ENCODE results near the gene RGL1.

RGL1 gene

DNA sequence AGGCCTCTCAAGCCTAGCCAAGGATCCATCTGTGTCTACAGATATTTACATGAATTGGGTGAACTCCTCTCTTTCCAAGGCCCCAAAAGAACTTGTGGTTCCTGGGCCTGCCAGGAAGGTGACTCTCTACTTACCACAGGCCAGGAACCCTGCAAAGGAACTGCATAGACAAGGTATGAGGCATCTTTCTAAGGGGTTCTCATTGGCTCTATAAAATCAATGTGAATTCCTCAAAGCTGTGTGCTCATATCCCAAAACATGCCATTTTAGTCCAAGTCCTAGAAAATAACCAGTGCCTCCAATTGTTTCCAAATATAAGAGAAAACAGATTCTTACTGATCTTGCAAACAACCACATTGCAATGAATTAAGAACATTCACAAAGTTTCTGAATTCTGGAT lies 39.9 kb upstream of the RGL1 start:
- TF ChIP-seq ZFX (IDR thresholded peaks at IDR 0.05), result no peak
- no peak for TF ChIP-seq CTCF (conservative IDR thresholded peaks at IDR 0.05)
- no peak overlapping the region for H3K27ac ChIP-seq

GRCh38 chr1:183769956-183770815 lies 34.7 kb upstream of the RGL1 start:
- H3K27ac ChIP-seq, result no peak overlapping the region
- TF ChIP-seq CTCF (conservative IDR thresholded peaks at IDR 0.05) (no peak), ZFX (IDR thresholded peaks at IDR 0.05) (no peak)

- H3K27ac ChIP-seq, result no peak overlapping the region
- TF ChIP-seq ZFX (IDR thresholded peaks at IDR 0.05), result no peak
- TF ChIP-seq CTCF (conservative IDR thresholded peaks at IDR 0.05), result no peak
These were observed 34.1 kb upstream of the RGL1 start for GRCh38 chr1:183770816-183771128.

DNA sequence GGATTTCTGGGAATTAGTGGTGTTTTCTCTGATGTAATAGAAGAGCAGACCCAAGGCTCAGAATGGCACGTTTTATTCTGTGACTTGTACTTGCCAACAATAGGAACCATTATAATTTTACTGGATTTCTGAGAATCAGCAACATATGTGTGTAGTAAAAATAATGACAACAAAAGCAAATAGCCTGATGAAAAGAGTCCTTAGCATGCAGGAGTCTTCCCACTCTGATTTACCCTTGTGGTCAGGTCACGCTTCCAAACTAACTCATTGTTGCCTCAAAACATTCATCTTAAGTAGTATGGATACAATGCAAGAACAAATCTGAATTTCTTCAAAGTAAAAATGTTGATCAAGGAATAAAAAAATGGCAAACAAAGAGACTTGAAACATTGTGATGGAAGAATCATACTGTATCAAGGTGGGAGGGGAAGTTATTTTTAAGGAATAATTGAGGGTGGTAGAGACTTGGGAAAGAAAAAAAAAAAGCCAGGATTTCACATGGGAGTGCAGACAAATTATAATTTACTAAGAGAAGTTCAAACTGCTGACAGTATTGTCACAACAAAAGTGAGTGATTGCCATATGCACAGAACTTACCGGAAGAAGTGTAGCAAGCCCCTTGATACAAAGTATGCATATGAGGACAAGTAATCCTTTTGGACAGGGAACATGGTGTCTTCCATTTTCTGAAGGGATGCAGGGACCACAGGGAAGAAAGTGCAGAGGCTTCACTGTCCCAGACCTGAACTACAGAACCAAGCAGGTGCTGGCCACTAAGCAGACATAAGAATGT lies 31.2 kb upstream of the RGL1 start:
- TF ChIP-seq ZFX (IDR thresholded peaks at IDR 0.05) (no peak), CTCF (conservative IDR thresholded peaks at IDR 0.05) (no peak)
- H3K27ac ChIP-seq, result no peak overlapping the region

GRCh38 chr1:183774938-183775337 lies 30.0 kb upstream of the RGL1 start:
- TF ChIP-seq ZFX (IDR thresholded peaks at IDR 0.05) (no peak), CTCF (conservative IDR thresholded peaks at IDR 0.05) (no peak)
- H3K27ac ChIP-seq, result no peak overlapping the region

GRCh38 chr1:183776731-183777130 lies 28.2 kb upstream of the RGL1 start:
- no peak overlapping the region for H3K27ac ChIP-seq
- TF ChIP-seq ZFX (IDR thresholded peaks at IDR 0.05) (no peak), CTCF (conservative IDR thresholded peaks at IDR 0.05) (no peak)

DNA sequence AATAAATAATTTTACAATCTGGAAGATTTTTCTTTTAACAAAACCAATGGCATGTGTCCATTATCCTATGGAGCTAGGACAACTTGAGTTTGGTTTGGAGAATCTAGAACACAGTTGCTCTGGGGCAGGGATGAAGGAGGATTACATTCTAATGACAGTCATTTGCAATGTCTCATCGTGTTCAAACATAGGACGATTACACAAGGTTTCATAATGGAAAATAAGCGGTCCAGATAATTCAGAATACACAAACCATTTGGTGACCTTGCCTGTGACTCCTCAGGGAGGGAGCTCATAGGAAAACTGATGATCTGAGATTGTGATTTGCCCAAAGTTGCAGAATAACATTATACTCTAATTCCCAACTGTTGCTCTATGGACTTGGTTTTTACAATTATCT lies 27.6 kb upstream of the RGL1 start:
- TF ChIP-seq CTCF (conservative IDR thresholded peaks at IDR 0.05) (no peak), ZFX (IDR thresholded peaks at IDR 0.05) (no peak)
- no peak overlapping the region for H3K27ac ChIP-seq
